HG03039 (cell line): ENCODE data around the gene ETFRF1.

Source experiments
- ATAC-seq: cut with Tn5 transposase; IDR thresholded peaks from one replicate; pipeline ENCODE4 v1.9.1; 2021; ENCODE audit warnings: mild to moderate bottlenecking, moderate library complexity; ENCODE audit not compliant: unreplicated experiment

The ETFRF1 gene

GRCh38 chr12:25195056-25195971, at the start of gene ETFRF1, which contains the start of gene DNAI7:
Gene ETFRF1, plus strand, starts transcription at chr12:25195237. Its CDS starts 8,720 bp downstream, at chr12:25203957.
Gene DNAI7, minus strand, starts transcription at chr12:25195160. Its CDS starts 82 bp downstream, at chr12:25195078.
- ATAC-seq: peak; percentile 92

- no peak for ATAC-seq
Measured at GRCh38 chr12:25146686-25147085, 48.4 kb upstream of the ETFRF1 start.

- ATAC-seq: no peak
Measured at GRCh38 chr12:25151476-25151875, 43.6 kb upstream of the ETFRF1 start.

- ATAC-seq: no peak
Measured at GRCh38 chr12:25152055-25152454, 43.0 kb upstream of the ETFRF1 start.

- ATAC-seq: peak; percentile 50
Measured at GRCh38 chr12:25155022-25155576, 39.9 kb upstream of the ETFRF1 start.

GRCh38 chr12:25156061-25156460, 39.0 kb upstream of the ETFRF1 start:
- no peak for ATAC-seq

- no peak for ATAC-seq
Measured at GRCh38 chr12:25162866-25163265, 32.2 kb upstream of the ETFRF1 start.

DNA sequence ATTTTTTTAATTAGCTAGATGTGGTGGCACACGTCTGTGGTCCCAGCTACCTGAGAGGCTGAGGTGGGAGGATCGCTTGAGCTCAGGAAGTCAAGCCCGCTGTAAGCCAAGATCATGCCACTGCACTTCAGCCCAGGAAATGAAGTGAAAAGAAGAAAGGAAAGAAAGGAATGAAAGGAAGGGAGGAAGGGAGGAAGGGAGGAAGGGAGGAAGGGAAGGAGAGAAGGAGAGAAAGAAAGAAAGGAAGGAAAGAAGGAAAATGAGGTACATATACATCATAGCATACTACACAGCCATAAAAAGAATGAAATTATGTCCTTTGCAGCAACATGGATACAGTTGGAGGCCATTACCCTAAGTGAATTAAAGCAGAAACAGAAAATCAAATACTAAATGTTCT, 12.3 kb upstream of the ETFRF1 start:
- ATAC-seq: no peak

GRCh38 chr12:25184132-25184531, 10.9 kb upstream of the ETFRF1 start:
- no peak for ATAC-seq

- no peak for ATAC-seq
Measured at GRCh38 chr12:25186038-25186787, 8.8 kb upstream of the ETFRF1 start.

GRCh38 chr12:25186788-25187402, 8.1 kb upstream of the ETFRF1 start:
- ATAC-seq: peak; percentile 84

DNA sequence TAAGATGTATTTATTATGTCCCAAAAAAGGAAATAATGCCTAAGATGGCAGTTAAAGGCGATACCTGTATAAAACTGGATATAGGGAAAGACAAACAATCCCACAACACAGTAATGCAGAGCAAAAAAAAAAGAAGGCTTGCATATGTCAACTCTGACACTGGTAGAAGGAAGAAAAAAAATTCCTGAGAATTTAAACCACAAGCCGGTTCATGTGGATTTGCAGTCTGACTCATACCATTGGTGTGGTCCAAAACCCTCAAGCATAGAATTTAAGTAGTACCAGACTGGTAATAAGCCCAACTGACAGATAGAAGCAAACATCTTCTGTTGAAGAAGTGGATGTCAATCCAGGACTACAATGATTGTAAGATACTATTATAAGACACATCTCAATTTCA, 7.3 kb upstream of the ETFRF1 start:
- ATAC-seq: no peak

DNA sequence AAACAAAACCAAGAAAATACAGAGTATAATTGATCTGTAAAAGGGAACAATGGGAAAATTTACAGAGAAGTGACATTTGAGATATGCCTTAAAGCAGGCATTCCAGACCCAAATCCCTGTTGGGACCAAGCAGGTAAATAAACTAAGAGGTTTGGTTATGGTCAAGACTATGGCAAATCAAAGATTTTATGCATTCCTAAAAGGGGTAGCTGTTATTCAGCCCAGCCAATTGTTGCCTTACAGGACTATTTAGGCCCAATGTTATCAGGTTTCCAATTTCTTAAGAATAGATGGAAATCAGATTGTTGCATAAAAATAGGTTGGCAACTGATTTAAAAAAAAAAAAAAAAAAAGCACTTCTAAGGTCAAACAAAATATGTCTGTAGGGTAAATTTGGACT, 5.4 kb upstream of the ETFRF1 start:
- no peak for ATAC-seq

- ATAC-seq: no peak
Measured at GRCh38 chr12:25190793-25191192, 4.2 kb upstream of the ETFRF1 start.

GRCh38 chr12:25194214-25194613, 823 bp upstream of the ETFRF1 start:
- no peak for ATAC-seq

GRCh38 chr12:25194722-25195055, 348 bp upstream of the ETFRF1 start:
- no peak for ATAC-seq

DNA sequence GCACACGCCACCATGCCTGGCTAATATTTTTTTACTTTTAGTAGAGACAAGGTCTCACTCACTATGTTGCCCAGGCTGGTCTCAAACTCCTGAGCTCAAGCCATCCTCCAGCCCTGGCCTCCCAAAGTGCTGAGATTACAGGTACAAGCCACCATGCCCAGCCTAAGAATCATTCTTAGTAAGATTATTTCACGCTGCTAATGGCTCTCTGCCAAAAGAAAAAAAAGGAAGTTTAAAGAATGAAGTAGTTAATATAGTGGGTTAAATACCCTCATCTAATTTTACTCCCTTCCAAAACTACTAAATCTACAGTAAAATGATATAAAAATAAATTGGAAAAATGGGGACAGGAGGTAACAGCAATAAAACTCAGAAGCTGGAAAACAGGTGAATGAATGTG, 2.6 kb downstream of the ETFRF1 start:
- ATAC-seq: no peak

GRCh38 chr12:25200703-25201102, 5.7 kb downstream of the ETFRF1 start:
- ATAC-seq: no peak

DNA sequence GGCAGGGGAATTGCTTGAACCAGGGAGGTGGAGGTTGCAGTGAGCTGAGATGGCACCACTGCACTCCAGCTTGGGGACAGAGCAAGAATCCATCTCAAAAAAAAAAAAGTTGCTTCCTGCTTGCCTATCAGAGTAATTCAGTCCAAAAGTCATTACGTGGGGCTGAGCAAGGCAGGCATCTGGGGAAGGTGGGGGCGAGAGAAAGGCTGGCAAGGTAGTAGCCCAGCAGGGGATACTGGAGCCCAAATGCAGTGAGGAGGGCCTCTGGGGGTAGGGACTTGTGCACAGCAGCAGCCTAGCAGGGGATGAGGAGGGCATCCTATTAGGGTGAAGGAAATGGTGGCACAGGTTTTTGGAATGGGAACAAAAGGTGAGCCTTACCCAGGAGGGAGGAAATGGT, 7.1 kb downstream of the ETFRF1 start:
- no peak for ATAC-seq

- ATAC-seq: no peak
Measured at GRCh38 chr12:25207411-25207810, 12.4 kb downstream of the ETFRF1 start.

DNA sequence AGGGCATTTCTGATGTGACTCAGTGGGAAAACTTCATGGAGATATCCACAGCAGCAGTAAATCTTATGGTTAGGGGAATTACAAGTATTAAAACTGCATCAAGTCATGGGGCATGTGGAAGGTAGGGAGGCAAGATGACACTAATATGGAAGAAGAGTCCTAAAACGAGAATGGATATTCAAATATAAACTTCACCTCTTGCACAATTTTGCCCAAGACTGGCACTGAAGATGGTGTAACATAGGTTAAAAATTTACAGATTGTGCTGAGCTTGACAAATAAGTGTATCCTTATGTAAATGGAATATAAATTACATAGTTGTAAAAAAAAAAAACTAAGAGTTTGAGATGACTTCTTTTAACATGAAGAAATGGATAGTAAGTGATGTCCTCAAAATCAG, 12.8 kb downstream of the ETFRF1 start:
- no peak for ATAC-seq
